Activated gamma-delta T cell treated with anti-CD3 and anti-CD28 coated beads, Interleukin-2, amount 50 U/mL, for 16 hours (primary cell): Measurements from ENCODE around the gene COL18A1.

Source experiments
- DNase-seq: peaks from one replicate; pipeline ENCODE4 v3.0.0-alpha.2; 2020; ENCODE audit warnings: low read depth

The COL18A1 gene

GRCh38 chr21:45455674-45456583, 51.0 kb downstream of the COL18A1 start:
- no peak for DNase-seq

- no peak for DNase-seq
These were observed 51.7 kb downstream of the COL18A1 start for GRCh38 chr21:45456584-45457160.

GRCh38 chr21:45457161-45457831, 52.3 kb downstream of the COL18A1 start:
- DNase-seq, result no peak

- no peak for DNase-seq
These were observed 52.8 kb downstream of the COL18A1 start for GRCh38 chr21:45457832-45458172.

- no peak for DNase-seq
These were observed 53.6 kb downstream of the COL18A1 start for GRCh38 chr21:45458281-45459170.

GRCh38 chr21:45459171-45460010, 54.4 kb downstream of the COL18A1 start:
- DNase-seq, result no peak

GRCh38 chr21:45460011-45460565, 55.1 kb downstream of the COL18A1 start:
- no peak for DNase-seq

GRCh38 chr21:45460611-45461368, 55.8 kb downstream of the COL18A1 start:
- DNase-seq, result no peak

- no peak for DNase-seq
These were observed 56.4 kb downstream of the COL18A1 start for GRCh38 chr21:45461369-45461750.

- no peak for DNase-seq
These were observed 56.9 kb downstream of the COL18A1 start for GRCh38 chr21:45461806-45462341.

- DNase-seq, result no peak
These were observed 58.9 kb downstream of the COL18A1 start for GRCh38 chr21:45463871-45464270.

- DNase-seq, result no peak
These were observed 59.3 kb downstream of the COL18A1 start for GRCh38 chr21:45464309-45464708.

GRCh38 chr21:45465105-45465504, 60.1 kb downstream of the COL18A1 start:
- DNase-seq, result no peak

- DNase-seq, result no peak
These were observed 60.8 kb downstream of the COL18A1 start for GRCh38 chr21:45465611-45466329.

- no peak for DNase-seq
These were observed 61.6 kb downstream of the COL18A1 start for GRCh38 chr21:45466330-45467220.

GRCh38 chr21:45467221-45467779, 62.3 kb downstream of the COL18A1 start:
- DNase-seq, result no peak

- no peak for DNase-seq
These were observed 63.3 kb downstream of the COL18A1 start for GRCh38 chr21:45468051-45468970.
